Stimulated activated CD8-positive, alpha-beta memory T cell treated with anti-CD3 and anti-CD28 coated beads, Interleukin-15, amount 100 ng/mL, for 4 hours (primary cell): Measurements from ENCODE around the gene LOXL3.

Experiments used
- DNase-seq, 2 donors: peaks; one replicate each; pipeline ENCODE4 v3.0.0-alpha.2; 2020; ENCODE audit warnings: low read depth in 2 of 2

LOXL3 gene

GRCh38 chr2:74505448-74506246 lies 48.1 kb downstream of the LOXL3 start:
- DNase-seq, result no peak

- DNase-seq, result no peak
Measured at GRCh38 chr2:74504591-74504990, 49.2 kb downstream of the LOXL3 start.

DNA sequence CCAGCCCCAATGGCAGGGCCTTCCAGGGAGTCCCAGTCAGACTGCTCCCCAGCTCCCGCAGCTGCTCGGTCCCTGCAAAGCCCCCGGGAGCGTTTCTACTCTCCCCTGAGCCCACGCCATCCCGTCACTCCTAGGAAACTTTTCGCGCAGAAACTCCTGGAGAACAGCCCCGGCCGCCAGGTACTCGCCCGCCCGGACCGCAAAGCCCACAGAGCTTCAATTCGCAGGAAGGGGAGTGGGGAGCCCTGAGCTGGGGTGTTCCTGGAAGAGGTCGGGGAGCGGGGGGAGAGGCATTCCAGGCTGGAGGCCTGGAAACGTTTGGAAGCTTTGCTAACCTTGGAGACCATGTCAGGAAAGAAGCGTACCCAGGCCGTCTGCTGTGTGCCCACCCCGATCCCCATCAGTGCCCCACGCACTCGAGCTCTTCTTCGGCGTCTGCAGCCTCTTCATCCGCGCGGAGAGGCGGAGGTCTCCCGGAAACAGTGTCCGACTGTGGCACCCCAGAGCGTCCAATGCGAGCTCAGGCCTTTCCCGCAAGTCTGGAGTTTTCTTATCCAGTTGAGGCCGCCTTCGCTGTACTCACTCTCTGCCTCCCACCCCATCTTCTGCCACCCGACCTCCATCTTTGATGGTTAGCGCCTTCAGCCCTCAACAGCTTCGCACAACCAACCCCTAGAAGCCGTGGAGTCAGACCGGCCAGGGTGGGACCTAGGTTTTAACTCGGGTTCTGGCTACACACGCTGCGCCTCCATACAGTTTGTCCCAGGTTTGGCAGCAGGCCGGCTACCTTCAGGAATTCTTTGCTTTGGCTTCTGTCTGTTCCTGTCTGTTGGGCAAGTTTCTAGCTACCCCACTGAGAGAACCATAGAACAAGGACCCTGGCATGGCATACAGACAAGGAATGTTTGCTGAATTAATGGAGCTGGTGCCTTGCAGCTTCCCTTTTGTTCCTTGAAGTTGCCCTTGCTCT lies 50.0 kb downstream of the LOXL3 start:
- DNase-seq, result no peak

- DNase-seq, result no peak
Measured at GRCh38 chr2:74502720-74503505, 50.8 kb downstream of the LOXL3 start.

GRCh38 chr2:74502147-74502719 lies 51.5 kb downstream of the LOXL3 start:
- no peak for DNase-seq

DNA sequence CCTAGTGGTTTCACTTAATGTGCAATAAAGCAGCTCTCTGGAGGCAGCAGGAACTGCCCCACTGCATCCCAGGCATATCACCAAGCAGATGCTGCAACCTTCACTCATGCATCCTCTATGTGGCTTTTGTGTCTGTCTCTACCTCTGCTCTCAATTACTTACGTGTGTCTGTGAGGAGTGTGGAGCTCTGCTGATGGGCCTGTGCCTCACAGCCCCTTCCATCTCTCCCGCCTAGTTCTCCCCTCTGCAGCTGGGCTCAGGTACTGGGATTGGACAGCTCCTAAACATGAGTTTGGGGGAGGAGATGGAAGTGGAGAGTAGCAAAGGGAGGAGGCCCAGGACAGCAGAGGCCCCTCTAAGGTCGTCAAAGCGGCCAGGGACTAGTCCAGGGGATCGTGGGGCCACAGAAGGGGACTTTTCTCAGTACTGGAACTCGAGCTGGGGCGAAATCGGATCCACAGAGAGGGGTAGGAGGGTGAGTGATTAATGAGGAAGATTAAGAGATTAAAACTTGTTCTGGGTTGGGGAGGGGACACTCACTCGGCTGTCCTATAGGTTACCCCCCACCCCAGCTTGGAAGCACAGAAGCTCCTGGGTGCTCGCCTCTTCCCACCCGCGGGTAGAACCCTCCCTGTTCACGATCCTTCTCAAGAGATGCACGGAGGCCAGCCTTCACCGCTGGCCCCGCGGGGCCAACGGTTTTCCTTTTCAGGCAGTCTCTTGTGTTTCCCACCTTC lies 52.2 kb downstream of the LOXL3 start:
- no peak for DNase-seq

GRCh38 chr2:74500578-74500946 lies 53.2 kb downstream of the LOXL3 start:
- no peak for DNase-seq

DNA sequence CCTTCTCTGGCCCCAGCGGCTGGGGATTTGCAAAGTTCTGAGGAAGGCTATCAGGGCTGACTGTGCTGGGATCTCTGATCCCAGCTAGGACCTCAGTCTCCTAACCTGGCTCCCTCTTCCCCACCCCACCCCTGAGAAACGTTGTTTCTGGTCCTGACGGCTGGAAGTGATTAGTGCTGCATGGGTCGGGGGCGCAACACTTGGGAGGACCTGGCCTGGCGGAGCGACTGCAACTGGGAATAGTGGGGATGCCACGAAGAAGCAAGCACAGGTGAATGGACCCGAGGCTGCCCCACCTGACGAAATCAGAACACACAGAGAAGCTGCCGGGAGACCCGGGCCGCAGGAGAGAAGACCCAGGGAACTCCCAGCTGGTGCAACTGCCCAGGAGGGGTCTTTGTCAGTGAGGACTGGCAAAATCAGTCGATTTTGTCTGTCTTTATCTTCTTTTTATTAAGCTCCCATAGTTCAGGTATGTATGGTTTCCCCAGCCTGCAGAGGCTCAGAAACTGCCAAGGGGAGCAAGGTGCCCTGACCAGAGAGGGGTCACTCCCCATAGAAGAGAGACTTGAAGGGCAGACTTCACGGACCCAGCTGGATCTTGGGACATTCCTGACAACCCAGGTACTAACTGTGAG lies 53.7 kb downstream of the LOXL3 start:
- DNase-seq, result no peak

DNA sequence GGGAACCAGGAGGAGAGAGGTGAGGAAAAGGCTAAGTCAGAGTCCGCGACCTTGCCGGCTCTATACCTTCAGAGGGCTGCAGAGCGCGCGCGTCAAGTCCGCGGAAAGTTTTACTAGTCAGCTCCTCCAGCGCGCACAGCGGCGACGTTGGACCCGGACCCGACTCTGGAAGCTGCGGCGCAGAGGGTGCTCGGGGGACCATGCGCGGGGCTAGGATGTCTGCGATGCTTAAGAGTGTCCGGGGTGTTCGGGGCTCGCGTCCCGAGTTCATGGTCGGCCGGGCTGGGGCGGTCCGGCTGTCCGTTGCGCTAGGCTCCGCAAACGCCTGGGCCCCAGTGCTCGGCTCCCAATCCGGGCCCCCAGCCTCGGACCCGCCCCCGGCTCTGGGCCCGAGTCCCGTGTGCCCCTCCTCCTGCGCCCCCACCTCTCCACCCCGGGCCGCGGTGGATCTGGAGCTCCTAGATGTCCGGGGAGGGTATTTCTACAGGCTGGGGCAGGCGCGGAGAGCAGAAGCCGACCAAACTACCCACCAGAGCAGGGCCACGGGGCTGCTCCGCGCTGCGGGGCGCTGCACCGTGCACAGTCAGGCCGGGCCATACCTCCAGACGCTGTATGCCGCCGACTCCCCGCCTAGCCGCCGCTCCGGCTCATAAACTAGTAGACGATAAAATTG lies 54.3 kb downstream of the LOXL3 start, which contains the start of gene LBX2:
Gene LBX2 (minus strand): TSS at position 337 of the 673 bp plus-strand sequence. CDS start 66 bp downstream, at position 271.
- no peak for DNase-seq

- DNase-seq, result no peak
Measured at GRCh38 chr2:74498500-74499266, 55.1 kb downstream of the LOXL3 start.

DNA sequence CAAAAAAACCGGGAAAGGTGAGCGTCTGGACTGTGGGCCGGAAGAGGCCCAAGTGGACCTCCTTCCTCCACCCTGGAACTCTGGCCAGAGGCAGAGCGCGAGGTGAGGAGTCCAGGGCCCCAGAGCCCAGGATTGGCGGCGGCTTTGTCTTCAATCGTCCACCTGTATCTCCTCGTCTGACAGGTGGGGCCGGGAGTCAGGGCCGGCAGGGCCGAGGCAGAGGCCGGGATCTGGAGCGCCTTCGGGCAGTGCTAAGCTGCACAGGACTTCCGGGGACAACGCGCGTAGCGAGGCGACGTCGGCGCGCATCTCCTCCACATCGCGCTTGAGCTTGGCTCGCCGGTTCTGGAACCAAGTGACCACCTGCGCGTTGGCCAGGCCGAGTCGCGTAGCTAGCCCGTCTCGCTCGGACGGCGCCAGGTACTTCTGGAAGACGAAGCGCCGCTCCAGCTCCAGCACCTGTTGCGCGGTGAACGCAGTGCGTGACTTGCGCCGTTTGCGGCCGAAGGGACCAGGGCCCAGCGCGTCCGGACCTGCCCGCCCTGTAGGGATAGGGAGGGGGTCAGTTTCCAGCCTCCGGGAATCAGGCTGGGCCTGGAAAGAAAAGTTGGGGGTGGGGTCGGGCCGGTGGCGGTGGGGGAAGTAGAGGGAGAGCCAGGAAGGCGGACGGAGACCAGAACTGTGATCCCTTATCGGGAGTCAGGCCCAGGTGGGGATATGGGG lies 55.8 kb downstream of the LOXL3 start:
- DNase-seq, result no peak

- DNase-seq, result no peak
Measured at GRCh38 chr2:74496997-74497776, 56.6 kb downstream of the LOXL3 start.

- no peak for DNase-seq
Measured at GRCh38 chr2:74495440-74495839, 58.3 kb downstream of the LOXL3 start.

- no peak for DNase-seq
Measured at GRCh38 chr2:74493546-74493945, 60.2 kb downstream of the LOXL3 start.

GRCh38 chr2:74491648-74492544 lies 61.8 kb downstream of the LOXL3 start:
- DNase-seq, result no peak

DNA sequence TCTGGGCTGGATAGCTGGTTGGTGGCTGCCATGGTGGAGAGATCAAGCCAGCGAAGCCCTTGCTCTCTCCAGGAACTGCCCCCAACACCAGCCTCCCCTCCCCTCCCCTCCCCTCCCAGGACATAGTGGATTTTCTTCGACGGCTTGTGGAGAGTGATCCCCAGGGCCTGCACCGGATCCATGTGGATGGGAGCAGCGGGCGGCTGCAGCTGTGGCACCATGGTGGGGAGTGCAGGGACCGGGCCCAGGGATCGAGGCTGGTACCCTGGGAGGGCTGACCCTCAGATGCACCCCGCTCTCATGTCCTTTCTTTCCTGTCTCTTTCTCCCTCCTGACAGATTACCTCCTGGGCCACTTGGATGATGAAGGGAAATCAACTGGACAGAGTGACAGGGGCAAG lies 63.8 kb downstream of the LOXL3 start:
- DNase-seq, result no peak
